ENCODE data around the gene ADM5.

Gene ADM5

DNA sequence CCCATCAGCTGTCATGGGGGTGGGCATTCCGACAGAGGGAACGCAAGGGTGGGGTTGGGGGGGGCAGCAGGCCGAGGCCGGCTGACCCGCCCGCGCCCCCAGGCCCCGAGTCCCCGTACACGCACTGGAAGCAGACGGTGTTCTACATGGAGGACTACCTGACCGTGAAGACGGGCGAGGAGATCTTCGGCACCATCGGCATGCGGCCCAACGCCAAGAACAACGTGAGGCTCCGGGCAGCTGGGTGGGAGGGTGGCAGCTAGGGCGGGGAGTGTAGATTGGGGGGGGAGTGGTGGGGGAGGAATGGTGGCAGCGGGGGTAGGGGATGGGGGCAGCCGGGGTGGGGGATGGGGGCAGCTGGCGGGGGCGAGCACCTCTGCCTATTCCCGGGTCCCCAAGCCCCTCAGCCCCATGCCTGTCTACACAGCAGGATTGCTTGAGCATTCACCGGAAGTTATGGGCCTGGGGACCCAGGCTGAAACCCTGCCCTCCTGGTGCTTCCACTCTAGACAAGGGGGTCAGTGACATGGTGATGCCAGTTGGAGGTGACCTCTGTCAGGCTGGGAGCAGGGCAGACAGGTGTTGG lies 2.8 kb upstream of the ADM5 start:
- Histone ChIP-seq H3K27me3 (ENCODE audit: control insufficient read depth, insufficient read depth, low read length) (peaks cover 22% of the 10 kb centered on the region), H3K9ac (ENCODE audit: low read length) (no peak overlapping the region), H3K4me3 (ENCODE audit: low read length) (no peak overlapping the region), H3K36me3 (ENCODE audit: control insufficient read depth, insufficient read depth, low read length) (peaks cover 8% of the 10 kb centered on the region), H3K4me1 (ENCODE audit: control insufficient read depth, insufficient read depth, low read length) (peaks cover 16% of the 10 kb centered on the region), H3K9me3 (ENCODE audit: control insufficient read depth, low read length) (no peaks in the 10 kb centered on the region)

DNA sequence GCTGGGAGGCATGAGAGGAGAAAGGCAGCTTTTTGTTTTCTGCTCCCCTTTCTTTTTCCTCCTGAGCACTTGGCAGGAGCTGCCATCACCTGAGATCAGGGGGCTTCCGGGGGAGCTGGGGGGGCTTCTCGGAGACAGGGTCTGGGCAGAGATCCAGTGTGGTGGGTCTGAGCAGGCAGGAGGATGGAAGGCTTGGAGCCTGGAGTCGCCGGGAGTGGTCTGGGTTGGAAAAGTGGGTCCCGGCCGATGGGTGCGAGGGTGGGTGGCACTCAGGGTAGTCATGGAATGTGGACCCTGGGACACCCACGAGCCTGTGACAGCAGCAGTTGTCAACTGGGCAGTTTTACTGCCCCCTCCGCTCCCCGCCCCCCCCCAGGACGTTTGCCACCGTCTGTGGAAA lies 2.2 kb upstream of the ADM5 start:
- Histone ChIP-seq H3K9me3 (ENCODE audit: control insufficient read depth, low read length) (no peaks in the 10 kb centered on the region), H3K9ac (ENCODE audit: low read length) (no peak overlapping the region), H3K4me3 (ENCODE audit: low read length) (no peak overlapping the region), H3K4me1 (ENCODE audit: control insufficient read depth, insufficient read depth, low read length) (peaks cover 16% of the 10 kb centered on the region), H3K27me3 (ENCODE audit: control insufficient read depth, insufficient read depth, low read length) (peaks cover 24% of the 10 kb centered on the region), H3K36me3 (ENCODE audit: control insufficient read depth, insufficient read depth, low read length) (peaks cover 3% of the 10 kb centered on the region)

DNA sequence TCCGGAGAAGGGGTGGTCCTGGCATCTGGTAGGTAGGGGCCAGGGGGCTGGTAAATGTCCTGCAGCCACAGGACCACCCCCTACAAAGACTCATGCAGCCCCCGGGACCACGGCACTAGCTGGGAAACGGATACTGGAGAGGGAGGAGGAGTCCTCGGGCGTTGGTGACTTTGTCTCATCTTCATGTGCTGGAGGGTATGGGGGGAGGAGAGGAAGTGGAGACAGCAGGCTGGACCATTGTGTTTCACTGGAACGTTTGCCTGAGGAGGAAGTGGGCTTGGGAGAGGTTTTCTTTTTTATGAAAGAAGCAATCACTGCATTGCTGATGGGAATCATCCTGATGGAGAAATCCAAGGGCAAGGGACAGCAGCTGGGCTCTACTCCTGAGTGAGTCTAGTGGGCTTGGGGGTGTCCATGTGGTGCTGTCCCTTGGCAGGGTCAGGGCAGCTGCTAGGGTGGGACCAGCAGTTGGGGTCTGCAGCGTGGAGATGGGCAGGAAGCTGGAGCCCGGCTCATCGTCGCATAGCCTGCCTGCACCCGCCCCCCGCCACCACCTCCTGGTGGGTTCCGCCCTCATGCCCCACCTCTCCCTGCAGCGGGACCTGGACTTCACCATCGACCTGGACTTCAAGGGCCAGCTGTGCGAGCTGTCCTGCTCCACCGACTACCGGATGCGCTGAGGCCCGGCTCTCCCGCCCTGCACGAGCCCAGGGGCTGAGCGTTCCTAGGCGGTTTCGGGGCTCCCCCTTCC lies 1.7 kb upstream of the ADM5 start:
- H3K4me3 ChIP-seq (ENCODE audit: low read length) = no peak overlapping the region
- no peaks in the 10 kb centered on the region for H3K9me3 ChIP-seq (ENCODE audit: control insufficient read depth, low read length)
- H3K9ac ChIP-seq (ENCODE audit: low read length) = no peak overlapping the region
- no peaks in the 10 kb centered on the region for H3K36me3 ChIP-seq (ENCODE audit: control insufficient read depth, insufficient read depth, low read length)
- H3K27me3 ChIP-seq (ENCODE audit: control insufficient read depth, insufficient read depth, low read length) = peaks cover 24% of the 10 kb centered on the region
- H3K4me1 ChIP-seq (ENCODE audit: control insufficient read depth, insufficient read depth, low read length) = peaks cover 16% of the 10 kb centered on the region

DNA sequence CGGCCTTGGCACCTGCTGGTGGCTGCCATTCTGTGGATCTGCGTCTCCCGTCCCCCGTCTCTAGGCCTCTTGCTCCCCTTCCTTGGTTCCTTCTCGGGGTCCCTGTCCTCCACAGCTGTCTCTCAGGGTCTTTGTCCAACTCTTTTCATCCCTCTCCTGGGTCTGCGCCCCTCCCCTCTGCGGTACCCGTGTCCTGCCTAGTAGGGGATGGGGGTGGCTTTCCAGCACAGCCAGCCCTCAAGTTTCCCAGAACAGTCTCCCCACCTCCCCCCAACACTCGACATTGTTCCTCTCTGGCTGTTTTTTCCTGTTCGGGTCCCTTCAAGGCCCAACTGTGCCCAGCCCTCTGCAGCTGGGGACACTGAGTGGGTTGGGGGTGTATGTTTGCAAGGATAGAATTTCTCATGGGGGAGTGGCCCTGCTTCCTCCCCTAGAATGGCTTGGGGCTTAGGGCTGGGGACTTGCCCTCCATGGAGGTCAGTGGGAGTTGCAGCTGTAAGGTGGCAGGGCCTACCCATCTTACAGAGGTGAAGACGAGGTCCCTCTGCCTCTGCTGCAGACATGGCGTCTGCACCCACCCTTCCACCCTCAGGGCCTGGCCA lies 762 bp upstream of the ADM5 start:
- H3K36me3 ChIP-seq (ENCODE audit: control insufficient read depth, insufficient read depth, low read length) = no peaks in the 10 kb centered on the region
- no peak overlapping the region for H3K9ac ChIP-seq (ENCODE audit: low read length)
- H3K4me3 ChIP-seq (ENCODE audit: low read length) = no peak overlapping the region
- H3K9me3 ChIP-seq (ENCODE audit: control insufficient read depth, low read length) = no peaks in the 10 kb centered on the region
- peaks cover 16% of the 10 kb centered on the region for H3K4me1 ChIP-seq (ENCODE audit: control insufficient read depth, insufficient read depth, low read length)
- peaks cover 24% of the 10 kb centered on the region for H3K27me3 ChIP-seq (ENCODE audit: control insufficient read depth, insufficient read depth, low read length)

DNA sequence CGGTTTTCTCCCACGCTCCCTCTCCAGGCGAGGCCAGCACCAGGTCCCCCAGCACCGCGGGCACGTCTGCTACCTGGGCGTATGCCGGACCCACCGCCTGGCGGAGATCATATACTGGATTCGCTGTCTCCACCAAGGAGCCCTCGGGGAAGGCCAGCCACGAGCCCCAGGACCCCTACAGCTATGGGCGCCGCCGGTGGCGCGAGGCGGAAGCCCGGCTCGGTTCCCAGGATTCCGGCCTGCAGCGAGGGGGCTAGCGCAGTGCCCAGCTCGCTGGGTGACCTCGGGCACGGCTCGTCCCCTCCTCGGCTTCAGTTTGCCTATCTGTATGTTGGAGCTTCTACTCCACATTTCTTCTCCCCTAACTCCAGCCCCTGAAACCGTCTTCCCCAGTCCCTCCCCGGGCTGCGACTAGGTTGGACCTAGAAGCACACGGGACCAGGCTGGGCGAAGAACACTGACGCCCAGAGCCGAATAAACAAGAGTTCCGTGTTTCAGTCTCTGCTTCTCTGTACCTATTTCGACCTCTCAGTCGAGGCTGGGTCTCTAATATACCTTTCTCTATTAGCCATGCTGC lies 773 bp downstream of the ADM5 start:
- Histone ChIP-seq H3K4me3 (ENCODE audit: low read length) (peak overlapping the region; percentile 40), H3K27me3 (ENCODE audit: control insufficient read depth, insufficient read depth, low read length) (peaks cover 24% of the 10 kb centered on the region), H3K9ac (ENCODE audit: low read length) (peak overlapping the region; percentile 69), H3K9me3 (ENCODE audit: control insufficient read depth, low read length) (no peaks in the 10 kb centered on the region), H3K36me3 (ENCODE audit: control insufficient read depth, insufficient read depth, low read length) (no peaks in the 10 kb centered on the region), H3K4me1 (ENCODE audit: control insufficient read depth, insufficient read depth, low read length) (peaks cover 16% of the 10 kb centered on the region)

DNA sequence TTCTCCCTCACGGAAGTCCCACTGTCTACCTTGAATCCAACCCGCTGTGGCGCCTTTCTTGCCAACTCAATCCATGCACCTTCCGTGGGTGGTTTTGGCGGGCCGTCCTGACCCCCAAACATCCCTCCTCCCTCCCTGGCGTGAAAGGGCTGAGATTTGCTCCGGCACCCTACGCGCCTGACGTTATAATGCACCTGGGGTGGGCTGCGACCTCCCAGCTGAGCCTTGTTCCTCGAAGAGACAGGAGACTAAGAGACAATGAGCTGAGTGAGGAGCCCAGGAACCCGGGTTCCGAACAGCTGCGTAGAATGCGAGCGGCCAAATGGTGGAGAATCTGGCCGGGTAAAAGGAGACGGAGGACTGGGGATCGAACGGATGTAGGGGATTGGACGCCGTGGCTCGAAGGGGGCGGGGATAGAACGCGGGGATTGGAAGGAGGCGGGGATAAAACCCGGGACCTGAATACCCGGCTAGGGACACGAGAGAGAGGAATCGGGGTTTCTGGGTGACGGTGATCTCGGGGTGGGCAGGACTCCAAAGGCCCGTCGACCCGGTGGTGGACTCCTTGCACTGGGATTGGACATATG lies 1.4 kb downstream of the ADM5 start, which contains the start of gene CPT1C:
Gene CPT1C (plus strand): TSS at position 461 of the 587 bp plus-strand sequence. CDS start 1,137 bp downstream, outside the sequence.
- H3K9me3 ChIP-seq (ENCODE audit: control insufficient read depth, low read length) = no peaks in the 10 kb centered on the region
- H3K4me1 ChIP-seq (ENCODE audit: control insufficient read depth, insufficient read depth, low read length) = peaks cover 16% of the 10 kb centered on the region

DNA sequence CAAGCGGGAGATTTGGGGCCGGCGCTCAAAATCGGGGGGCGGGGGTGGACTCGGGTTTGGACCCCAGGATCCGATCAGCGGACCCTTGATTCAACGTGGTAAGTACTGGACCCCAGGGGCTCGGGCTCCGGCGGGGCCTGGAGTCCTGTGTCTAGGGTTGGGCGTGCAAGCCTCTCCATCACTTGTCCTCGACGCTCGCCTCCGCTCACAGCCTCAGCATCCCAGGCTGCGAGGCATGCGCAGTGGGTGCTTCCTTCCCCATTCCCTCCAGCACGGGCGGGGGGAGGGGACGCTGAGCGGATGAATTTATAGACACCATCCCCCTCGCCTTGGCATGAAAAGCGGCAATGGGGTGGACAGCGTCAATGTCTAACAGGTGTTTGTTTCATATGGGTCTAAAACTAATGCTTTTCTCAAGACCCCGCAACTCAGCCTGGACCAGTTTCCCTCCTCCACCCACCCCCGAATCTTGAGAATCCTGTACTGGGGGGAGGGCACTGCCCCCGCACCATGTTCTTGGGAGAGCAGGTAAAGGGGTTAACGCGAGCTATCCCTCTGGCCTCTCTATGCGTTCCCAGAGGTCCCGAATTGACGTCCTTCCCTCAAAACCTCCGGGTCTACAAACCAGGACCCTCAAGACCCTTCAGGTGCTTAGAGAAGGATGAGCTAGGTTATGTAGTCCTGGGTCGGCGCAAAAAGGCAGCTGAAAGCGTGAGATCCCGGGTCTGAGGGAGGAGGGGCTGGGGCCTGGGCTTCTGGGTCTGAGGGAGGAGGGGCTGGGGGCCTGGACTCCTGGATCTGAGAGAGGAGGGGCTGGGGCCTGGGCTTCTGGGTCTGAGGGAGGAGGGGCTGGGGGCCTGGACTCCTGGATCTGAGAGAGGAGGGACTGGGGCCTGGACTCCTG lies 2.1 kb downstream of the ADM5 start:
- H3K27me3 ChIP-seq (ENCODE audit: control insufficient read depth, insufficient read depth, low read length) = peaks cover 24% of the 10 kb centered on the region
- H3K4me3 ChIP-seq (ENCODE audit: low read length) = no peak overlapping the region
- no peaks in the 10 kb centered on the region for H3K36me3 ChIP-seq (ENCODE audit: control insufficient read depth, insufficient read depth, low read length)
- H3K9ac ChIP-seq (ENCODE audit: low read length) = no peak overlapping the region
- no peaks in the 10 kb centered on the region for H3K9me3 ChIP-seq (ENCODE audit: control insufficient read depth, low read length)
- H3K4me1 ChIP-seq (ENCODE audit: control insufficient read depth, insufficient read depth, low read length) = peaks cover 16% of the 10 kb centered on the region

More for the DNA sequence above, 1.4 kb downstream of the ADM5 start, which contains the start of gene CPT1C:
- peaks cover 24% of the 10 kb centered on the region for H3K27me3 ChIP-seq (ENCODE audit: control insufficient read depth, insufficient read depth, low read length)
- H3K36me3 ChIP-seq (ENCODE audit: control insufficient read depth, insufficient read depth, low read length) = no peaks in the 10 kb centered on the region
- peak within 1 kb of the TSS; percentile 40 for H3K4me3 ChIP-seq (ENCODE audit: low read length)
- H3K9ac ChIP-seq (ENCODE audit: low read length) = peak within 1 kb of the TSS; percentile 69

DNA sequence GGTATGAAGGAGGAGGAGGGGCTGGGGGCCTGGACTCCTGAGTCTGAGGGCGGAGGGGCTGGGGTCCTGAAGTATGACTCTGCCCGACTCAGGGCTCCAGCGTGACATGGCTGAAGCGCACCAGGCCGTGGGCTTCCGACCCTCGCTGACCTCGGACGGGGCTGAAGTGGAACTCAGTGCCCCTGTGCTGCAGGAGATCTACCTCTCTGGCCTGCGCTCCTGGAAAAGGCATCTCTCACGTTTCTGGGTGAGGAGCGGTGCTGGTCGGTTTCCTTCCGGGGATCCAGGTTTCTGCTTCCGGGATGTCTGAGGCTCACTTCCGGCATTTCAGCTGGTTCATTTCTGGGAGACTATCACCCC lies 2.7 kb downstream of the ADM5 start:
- H3K9ac ChIP-seq (ENCODE audit: low read length) = no peak overlapping the region

DNA sequence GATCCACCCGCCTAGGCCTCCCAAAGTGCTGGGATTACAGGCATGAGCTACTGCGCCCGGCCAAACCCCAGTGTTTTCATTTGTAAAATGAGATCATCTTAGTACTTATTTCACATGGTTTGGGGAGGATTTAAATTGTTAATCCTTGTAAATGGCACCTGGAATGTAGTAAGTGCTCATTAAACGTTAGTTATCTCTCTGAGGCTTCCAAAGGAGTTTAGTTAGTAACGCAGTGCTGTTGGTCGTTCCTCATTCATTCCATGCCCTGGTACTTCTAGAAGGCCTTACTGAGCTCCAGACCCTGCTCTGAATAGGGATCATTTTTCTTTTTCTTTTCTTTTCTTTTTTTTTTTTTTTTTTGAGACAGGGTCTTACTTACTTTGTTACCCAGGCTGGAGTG lies 6.7 kb downstream of the ADM5 start:
- no peak overlapping the region for H3K4me3 ChIP-seq (ENCODE audit: low read length)
- H3K4me1 ChIP-seq (ENCODE audit: control insufficient read depth, insufficient read depth, low read length) = no peaks in the 10 kb centered on the region
- no peaks in the 10 kb centered on the region for H3K36me3 ChIP-seq (ENCODE audit: control insufficient read depth, insufficient read depth, low read length)
- H3K9ac ChIP-seq (ENCODE audit: low read length) = no peak overlapping the region
- H3K9me3 ChIP-seq (ENCODE audit: control insufficient read depth, low read length) = no peaks in the 10 kb centered on the region
- peaks cover 14% of the 10 kb centered on the region for H3K27me3 ChIP-seq (ENCODE audit: control insufficient read depth, insufficient read depth, low read length)

More for the DNA sequence above, 2.7 kb downstream of the ADM5 start:
- Histone ChIP-seq H3K36me3 (ENCODE audit: control insufficient read depth, insufficient read depth, low read length) (no peaks in the 10 kb centered on the region), H3K9me3 (ENCODE audit: control insufficient read depth, low read length) (no peaks in the 10 kb centered on the region), H3K4me3 (ENCODE audit: low read length) (no peak overlapping the region), H3K27me3 (ENCODE audit: control insufficient read depth, insufficient read depth, low read length) (peaks cover 24% of the 10 kb centered on the region), H3K4me1 (ENCODE audit: control insufficient read depth, insufficient read depth, low read length) (peaks cover 16% of the 10 kb centered on the region)

DNA sequence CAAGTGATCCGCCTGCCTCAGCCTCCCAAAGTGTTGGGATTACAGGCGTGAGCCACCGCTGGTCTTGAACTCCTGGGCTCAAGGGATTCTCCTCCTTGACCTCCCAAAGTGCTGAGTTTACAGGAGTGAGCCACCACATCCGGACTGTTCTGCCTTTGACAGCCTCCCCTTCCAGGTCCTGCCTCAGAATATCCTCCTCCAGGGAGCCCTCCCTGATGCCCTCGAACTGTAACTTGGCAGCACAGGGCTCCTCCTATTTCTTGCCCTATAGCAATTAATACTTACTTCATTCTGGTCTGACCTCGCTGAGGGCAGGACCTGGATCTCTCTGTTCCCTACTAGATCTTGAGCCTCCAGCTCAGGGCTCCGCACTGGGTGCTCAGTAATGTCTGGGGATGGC lies 7.5 kb downstream of the ADM5 start:
- Histone ChIP-seq H3K4me3 (ENCODE audit: low read length) (no peak overlapping the region), H3K36me3 (ENCODE audit: control insufficient read depth, insufficient read depth, low read length) (no peaks in the 10 kb centered on the region), H3K9ac (ENCODE audit: low read length) (no peak overlapping the region), H3K27me3 (ENCODE audit: control insufficient read depth, insufficient read depth, low read length) (peaks cover 8% of the 10 kb centered on the region), H3K9me3 (ENCODE audit: control insufficient read depth, low read length) (no peaks in the 10 kb centered on the region), H3K4me1 (ENCODE audit: control insufficient read depth, insufficient read depth, low read length) (no peaks in the 10 kb centered on the region)

DNA sequence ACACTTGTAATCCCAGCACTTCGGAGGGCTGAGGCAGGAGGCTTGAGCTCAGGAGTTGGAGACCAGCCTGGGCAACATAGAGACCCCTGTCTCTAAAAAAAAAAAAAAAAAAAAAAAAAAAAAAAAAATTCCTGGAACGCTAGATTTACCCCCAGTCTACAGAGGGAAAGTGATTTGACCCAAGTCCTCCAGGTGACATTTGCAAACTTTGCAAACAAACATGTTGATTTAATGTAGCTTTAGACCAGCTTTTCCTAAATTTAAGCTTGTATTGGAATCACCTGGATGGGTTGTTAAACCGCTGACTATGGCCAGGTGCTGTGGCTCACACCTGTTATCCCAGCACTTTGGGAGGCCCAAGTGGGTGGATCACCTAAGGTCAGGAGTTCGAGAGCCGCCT lies 10.0 kb downstream of the ADM5 start:
- Histone ChIP-seq H3K9me3 (ENCODE audit: control insufficient read depth, low read length) (no peaks in the 10 kb centered on the region), H3K9ac (ENCODE audit: low read length) (no peak overlapping the region), H3K4me1 (ENCODE audit: control insufficient read depth, insufficient read depth, low read length) (no peaks in the 10 kb centered on the region), H3K27me3 (ENCODE audit: control insufficient read depth, insufficient read depth, low read length) (peaks cover 8% of the 10 kb centered on the region), H3K36me3 (ENCODE audit: control insufficient read depth, insufficient read depth, low read length) (no peaks in the 10 kb centered on the region), H3K4me3 (ENCODE audit: low read length) (no peak overlapping the region)

Data from mucosa of stomach (tissue), 1 donor.